ENCODE measurements around the gene METTL24. TPM values are rescaled to one million over a fixed set of nuclear protein-coding genes. Genes with fewer than 3 reads are reported as not detected.
"Not testable (repeated sequence)": the region's sequence is repeated elsewhere in the genome, so short reads cannot be mapped to it uniquely, and the experiment has no call there.

METTL24 gene
- total RNA-seq, 1 donor from 2014 or later: 1.6 TPM

- intact Hi-C loops (cut with micrococcal nuclease): no loop called here
- ATAC-seq (no peak), DNase-seq (no peak)
These were observed 70.4 kb downstream of the METTL24 start for GRCh38 chr6:110287462-110288341.

- DNase-seq: no peak
- ATAC-seq: no peak
These were observed 72.7 kb downstream of the METTL24 start for GRCh38 chr6:110285306-110286060.

GRCh38 chr6:110284855-110285254 is 73.3 kb downstream of the METTL24 start:
- intact Hi-C loops (cut with micrococcal nuclease): no loop called here
- no peak for ATAC-seq
- no peak for DNase-seq

More at GRCh38 chr6:110285306-110286060, 72.7 kb downstream of the METTL24 start:
- intact Hi-C loops (cut with micrococcal nuclease): no loop called here

- peak; percentile 80 for ATAC-seq
- intact Hi-C loops (cut with micrococcal nuclease): no loop called here
- DNase-seq: no peak
These were observed 74.5 kb downstream of the METTL24 start for GRCh38 chr6:110283657-110284056.

- intact Hi-C loops (cut with micrococcal nuclease): no loop called here
- ATAC-seq (peak; percentile 18), DNase-seq (no peak)
These were observed 75.7 kb downstream of the METTL24 start for GRCh38 chr6:110282412-110282811.

- DNase-seq (no peak), ATAC-seq (no peak)
- intact Hi-C loops (cut with micrococcal nuclease): no loop called here
These were observed 81.0 kb downstream of the METTL24 start for GRCh38 chr6:110277100-110277665.

- intact Hi-C loops (cut with micrococcal nuclease); ATAC-seq; DNase-seq: not testable (repeated sequence)
These were observed 85.4 kb downstream of the METTL24 start for GRCh38 chr6:110272781-110273180.

- intact Hi-C loops (cut with micrococcal nuclease): no loop called here
- DNase-seq: no peak
- ATAC-seq: no peak
These were observed 86.5 kb downstream of the METTL24 start for GRCh38 chr6:110271732-110272022.

- no peak for DNase-seq
These were observed 88.0 kb downstream of the METTL24 start for GRCh38 chr6:110270165-110270564.

GRCh38 chr6:110269623-110270022 is 88.5 kb downstream of the METTL24 start:
- intact Hi-C loops (cut with micrococcal nuclease): no loop called here
- DNase-seq (no peak), ATAC-seq (no peak)

More at GRCh38 chr6:110270165-110270564, 88.0 kb downstream of the METTL24 start:
- ATAC-seq: no peak
- intact Hi-C loops (cut with micrococcal nuclease): no loop called here

GRCh38 chr6:110266996-110267395 is 91.2 kb downstream of the METTL24 start:
- no peak for ATAC-seq
- intact Hi-C loops (cut with micrococcal nuclease): no loop called here

GRCh38 chr6:110265273-110265672 is 92.9 kb downstream of the METTL24 start:
- intact Hi-C loops (cut with micrococcal nuclease): no loop called here
- no peak for ATAC-seq
- no peak for DNase-seq

More at GRCh38 chr6:110266996-110267395, 91.2 kb downstream of the METTL24 start:
- DNase-seq: no peak

GRCh38 chr6:110256366-110256765 is 101.8 kb downstream of the METTL24 start:
- intact Hi-C loops (cut with micrococcal nuclease): no loop called here
- no peak for DNase-seq
- ATAC-seq: no peak

- DNase-seq (peak; percentile 27), ATAC-seq (no peak)
- intact Hi-C loops (cut with micrococcal nuclease): no loop called here
These were observed 102.9 kb downstream of the METTL24 start for GRCh38 chr6:110255211-110255750.

- DNase-seq (no peak), ATAC-seq (no peak)
- intact Hi-C loops (cut with micrococcal nuclease): no loop called here
These were observed 107.3 kb downstream of the METTL24 start for GRCh38 chr6:110250838-110251237.

GRCh38 chr6:110250058-110250457 is 108.1 kb downstream of the METTL24 start:
- intact Hi-C loops (cut with micrococcal nuclease): no loop called here
- no peak for DNase-seq
- no peak for ATAC-seq

- ATAC-seq: no peak
- no peak for DNase-seq
- intact Hi-C loops (cut with micrococcal nuclease): no loop called here
These were observed 111.1 kb downstream of the METTL24 start for GRCh38 chr6:110246900-110247546.

- ATAC-seq (no peak), DNase-seq (no peak)
- intact Hi-C loops (cut with micrococcal nuclease): no loop called here
These were observed 111.8 kb downstream of the METTL24 start for GRCh38 chr6:110246378-110246777.

GRCh38 chr6:110244621-110245020 is 113.5 kb downstream of the METTL24 start:
- intact Hi-C loops (cut with micrococcal nuclease): not testable (repeated sequence)

More at GRCh38 chr6:110244621-110245020, 113.5 kb downstream of the METTL24 start:
- ATAC-seq, DNase-seq: not testable (repeated sequence)

Measured in left ventricle myocardium superior (tissue), 1 donor.